ENCODE measurements around the gene CLECL1. TPM values are rescaled to one million over a fixed set of nuclear protein-coding genes. Genes with fewer than 3 reads are reported as not detected.
"Not testable (repeated sequence)": the region's sequence is repeated elsewhere in the genome, so short reads cannot be mapped to it uniquely, and the experiment has no call there.

CLECL1 gene
- polyA plus RNA-seq, 4 donors = 0.19 to 0.47 (median 0.38) TPM; not detected in 1

- no peak for DNase-seq (ENCODE audit: low read depth in 4 of 4, low spot score in 2 of 4)
These were observed 19.4 kb upstream of the CLECL1 start for GRCh38 chr12:9752145-9752933.

DNA sequence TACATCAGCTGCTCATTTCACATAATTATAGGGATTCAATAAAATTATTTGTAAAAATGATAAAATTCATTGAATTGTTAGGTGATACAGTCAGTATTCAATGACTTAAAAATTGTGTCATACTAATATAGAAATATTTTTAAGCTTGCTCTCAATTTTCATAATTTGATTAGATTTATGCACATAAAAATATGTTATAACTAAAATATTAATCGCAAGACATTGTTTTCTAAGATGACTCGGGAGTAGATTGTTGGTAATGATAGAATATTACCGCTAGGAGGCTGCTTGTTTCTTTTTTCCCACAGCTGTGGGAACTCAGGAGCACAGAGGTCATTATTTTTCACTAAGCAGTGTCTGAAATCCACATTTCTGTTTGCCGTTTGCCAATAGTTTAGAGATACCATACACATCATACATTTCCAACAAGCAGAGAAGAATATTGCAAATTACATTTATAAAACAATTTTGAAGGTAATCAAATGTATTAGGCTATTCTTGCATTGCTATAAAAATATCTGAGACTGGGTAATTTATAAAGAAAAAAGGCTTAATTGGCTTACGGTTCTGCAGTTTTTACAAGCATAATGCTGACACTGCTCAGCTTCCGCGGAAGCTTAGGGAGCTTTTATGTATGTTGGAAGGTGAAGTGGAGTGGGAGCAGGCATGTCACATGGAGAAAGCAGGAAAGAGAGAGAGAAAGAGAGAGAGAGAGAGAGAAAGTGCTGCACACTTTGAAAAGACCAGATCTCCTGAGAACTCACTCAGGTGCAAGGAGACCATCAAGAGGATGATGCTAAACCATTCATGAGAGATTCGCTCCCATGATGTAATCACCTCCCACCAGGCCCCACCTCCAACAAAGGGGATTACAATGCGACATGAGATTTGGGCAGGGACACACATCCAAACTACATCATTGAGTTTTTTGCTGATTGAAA is 18.6 kb upstream of the CLECL1 start:
- DNase-seq (ENCODE audit: low read depth in 4 of 4, low spot score in 2 of 4) = no peak

- DNase-seq (ENCODE audit: low read depth in 4 of 4, low spot score in 2 of 4) = peak in 1 of 4 donors; percentile 50
These were observed 17.6 kb upstream of the CLECL1 start for GRCh38 chr12:9750276-9751203.

DNA sequence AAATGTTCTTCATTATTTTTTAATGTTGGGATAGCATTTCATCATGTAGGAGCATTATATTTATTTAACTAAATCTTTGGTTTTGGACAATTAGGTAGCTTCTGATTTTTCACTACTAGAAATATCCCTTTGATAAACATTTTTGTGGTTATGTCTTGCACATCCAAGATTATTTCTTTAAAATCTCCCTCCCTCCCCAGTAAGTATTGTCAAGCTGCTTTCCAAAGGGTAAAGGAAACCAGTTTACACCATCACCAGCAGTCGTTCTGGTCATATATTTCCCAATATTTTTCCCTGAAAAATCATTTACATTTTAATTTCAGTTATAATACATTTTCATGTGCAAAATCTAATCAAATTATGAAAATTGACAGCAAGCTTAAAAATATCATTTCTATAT is 16.7 kb upstream of the CLECL1 start:
- DNase-seq (ENCODE audit: low read depth in 4 of 4, low spot score in 2 of 4) = no peak

DNA sequence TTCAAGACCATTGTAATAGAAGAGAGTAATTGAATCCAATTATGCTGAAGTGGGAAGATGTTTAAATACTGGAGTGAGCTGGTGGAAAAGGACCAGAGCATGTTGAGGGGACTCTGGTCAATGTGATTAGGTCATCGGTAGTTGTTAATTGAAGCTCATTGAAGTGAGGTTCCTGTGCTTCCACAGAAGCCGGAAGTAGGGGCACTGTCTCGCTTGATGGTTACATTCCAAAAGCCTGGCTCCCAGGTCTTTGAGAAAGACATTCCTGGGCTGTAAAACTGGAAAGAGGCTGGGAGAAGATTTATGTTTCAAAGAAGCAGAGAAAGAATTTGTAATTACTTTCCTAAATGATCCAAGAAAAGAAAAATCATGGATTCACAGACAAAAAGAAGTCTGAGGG is 12.3 kb upstream of the CLECL1 start:
- DNase-seq (ENCODE audit: low read depth in 4 of 4, low spot score in 2 of 4) = no peak

GRCh38 chr12:9742661-9743060 is 9.8 kb upstream of the CLECL1 start:
- DNase-seq (ENCODE audit: low read depth in 4 of 4, low spot score in 2 of 4) = no peak

DNA sequence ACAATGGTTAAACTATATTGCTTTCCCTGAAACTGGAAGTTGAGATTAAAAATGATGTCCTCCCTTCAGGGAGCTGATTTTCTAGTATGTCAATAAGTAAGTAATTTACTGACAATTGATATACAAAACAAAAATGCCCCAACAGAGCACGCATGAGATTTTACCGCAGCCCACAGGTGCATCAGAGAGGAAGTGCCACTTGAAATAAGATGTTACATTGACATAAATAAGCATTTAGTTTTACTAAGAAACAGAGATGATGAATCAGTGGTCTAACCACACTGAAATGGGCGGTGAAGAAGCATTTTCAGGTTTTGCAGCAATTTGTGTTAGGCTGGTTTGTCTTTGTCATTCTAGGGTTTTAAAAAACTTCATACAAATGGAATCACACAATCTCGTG is 8.8 kb upstream of the CLECL1 start:
- DNase-seq (ENCODE audit: low read depth in 4 of 4, low spot score in 2 of 4) = no peak

DNA sequence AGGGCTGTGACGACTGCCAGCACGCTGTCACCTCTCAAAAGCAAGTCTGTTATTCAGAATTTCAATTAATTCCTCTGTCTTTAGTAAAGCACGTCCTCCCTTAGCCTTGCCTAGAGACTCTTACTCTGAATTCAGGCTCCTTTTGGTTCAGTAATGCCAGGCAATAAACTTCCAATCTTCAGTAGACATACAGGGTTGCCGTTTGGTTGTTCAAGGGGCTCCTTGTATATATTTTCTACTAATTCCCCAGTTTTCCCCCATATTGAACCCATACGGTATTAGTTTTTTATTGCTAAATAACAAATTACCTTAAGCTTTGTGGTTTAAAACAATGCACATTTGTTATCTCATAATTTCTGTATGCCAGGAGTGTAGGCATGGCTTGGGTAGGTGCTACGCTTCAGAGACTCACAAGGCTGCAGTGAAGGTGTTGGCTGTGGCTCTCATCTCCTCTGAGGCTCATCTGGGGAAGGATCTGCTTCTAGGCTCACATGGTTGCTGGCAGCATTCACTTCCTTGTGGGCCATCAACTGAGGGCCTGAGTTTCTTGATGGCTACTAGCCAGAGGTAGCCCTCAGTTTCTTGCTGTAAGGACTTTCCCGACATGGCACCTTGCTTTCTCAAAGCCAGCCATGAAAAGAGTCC is 7.3 kb upstream of the CLECL1 start:
- DNase-seq (ENCODE audit: low read depth in 4 of 4, low spot score in 2 of 4) = no peak

DNA sequence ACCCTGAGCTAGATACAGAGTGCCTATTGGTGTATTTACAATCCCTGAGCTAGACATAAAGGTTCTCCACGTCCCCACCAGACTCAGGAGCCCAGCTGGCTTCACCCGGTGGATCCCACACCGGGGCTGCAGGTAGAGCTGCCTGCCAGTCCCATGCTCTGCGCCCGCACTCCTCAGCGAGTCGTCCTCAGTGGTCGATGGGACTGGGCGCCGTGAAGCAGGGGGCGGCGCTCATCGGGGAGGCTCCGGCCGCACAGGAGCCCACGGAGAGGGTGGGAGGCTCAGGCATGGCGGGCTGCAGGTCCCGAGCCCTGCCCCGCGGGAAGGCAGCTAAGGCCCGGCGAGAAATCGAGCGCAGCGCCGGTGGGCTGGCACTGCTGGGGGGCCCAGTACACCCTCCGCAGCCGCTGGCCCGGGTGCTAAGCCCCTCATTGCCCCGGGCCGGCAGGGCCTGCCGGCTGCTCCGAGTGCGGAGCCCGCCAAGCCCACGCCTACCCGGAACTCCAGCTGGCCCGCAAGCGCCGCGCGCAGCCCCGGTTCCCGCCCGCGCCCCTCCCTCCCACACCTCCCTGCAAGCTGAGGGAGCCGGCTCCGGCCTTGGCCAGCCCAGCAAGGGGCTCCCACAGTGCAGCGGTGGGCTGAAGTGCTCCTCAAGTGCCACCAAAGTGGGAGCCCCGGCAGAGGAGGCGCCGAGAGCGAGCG is 6.7 kb upstream of the CLECL1 start:
- not testable (repeated sequence) for DNase-seq (ENCODE audit: low read depth in 4 of 4, low spot score in 2 of 4)

DNA sequence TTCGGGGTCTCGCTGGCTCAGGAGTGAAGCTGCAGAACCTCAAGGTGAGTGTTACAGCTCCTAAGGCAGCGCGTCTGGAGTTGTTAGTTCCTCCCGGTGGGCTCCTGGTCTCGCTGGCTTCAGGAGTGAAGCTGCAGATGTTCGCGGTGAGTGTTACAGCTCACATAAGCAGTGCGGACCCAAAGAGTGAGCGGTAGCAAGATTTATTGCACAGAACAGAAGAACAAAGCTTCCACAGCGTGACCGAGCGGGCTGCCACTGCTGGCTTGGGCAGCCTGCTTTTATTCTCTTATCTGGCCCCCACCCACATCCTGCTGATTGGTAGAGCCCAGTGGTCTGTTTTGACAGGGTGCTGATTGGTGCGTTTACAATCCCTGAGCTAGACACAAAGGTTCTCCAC is 6.0 kb upstream of the CLECL1 start:
- not testable (repeated sequence) for DNase-seq (ENCODE audit: low read depth in 4 of 4, low spot score in 2 of 4)

DNA sequence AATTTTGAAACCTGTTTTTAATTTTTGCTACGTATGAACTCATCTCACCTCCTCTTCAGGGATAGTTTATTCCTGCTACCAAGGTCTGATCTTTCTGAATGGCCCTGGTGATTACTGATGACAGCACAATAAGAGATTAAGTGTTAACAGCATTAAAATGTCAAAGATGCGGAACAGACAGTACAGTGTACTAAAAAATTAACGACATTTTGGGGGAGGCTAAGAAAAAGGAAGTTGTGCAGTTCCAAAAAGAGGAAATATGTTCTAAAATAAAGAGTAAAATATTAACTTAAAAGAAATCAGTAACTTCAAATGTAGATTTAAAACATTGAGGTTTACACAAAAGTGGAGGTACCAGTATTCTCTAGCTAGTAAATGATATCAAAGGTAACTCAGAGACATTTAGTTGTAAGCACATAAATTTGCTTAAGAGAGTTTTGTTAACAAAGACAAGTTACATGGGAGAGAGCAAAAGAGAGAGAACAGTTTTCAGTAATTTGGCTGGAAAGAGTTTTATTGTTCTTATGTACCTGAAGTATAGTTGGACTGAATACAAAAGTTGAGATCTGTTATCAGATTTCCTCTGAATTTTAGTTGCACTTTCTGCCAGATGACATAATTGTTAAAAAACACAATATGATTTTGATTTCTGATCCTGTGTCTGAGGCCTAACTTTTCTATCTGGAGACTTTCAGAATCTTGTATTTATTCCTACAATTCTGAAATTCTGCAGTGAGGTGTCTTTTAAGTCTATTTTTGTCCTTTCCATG is 4.2 kb upstream of the CLECL1 start:
- DNase-seq (ENCODE audit: low read depth in 4 of 4, low spot score in 2 of 4) = no peak

GRCh38 chr12:9735601-9736000 is 2.7 kb upstream of the CLECL1 start:
- DNase-seq (ENCODE audit: low read depth in 4 of 4, low spot score in 2 of 4) = no peak

- DNase-seq (ENCODE audit: low read depth in 4 of 4, low spot score in 2 of 4) = no peak
These were observed 1.1 kb downstream of the CLECL1 start for GRCh38 chr12:9731797-9732196.

DNA sequence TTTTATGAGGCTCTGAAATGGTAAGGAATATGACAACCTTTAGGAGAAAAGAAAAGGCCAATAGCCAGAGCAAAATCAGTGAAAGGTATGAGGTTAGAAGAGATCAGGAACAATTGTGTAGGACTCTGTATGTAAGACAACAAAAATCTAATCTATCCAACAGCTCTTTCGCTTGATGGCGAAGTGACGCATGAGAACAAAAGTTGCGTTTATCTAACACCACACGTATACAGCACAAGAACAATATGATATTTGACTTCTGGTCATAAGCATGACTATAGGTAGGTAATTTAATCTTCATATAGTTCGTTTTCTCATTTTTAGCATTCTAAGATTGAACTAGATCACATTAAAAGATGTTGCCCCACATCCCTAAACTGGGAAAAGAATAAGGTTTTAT is 1.5 kb downstream of the CLECL1 start:
- no peak for DNase-seq (ENCODE audit: low read depth in 4 of 4, low spot score in 2 of 4)

GRCh38 chr12:9730591-9730990 is 2.3 kb downstream of the CLECL1 start:
- no peak for DNase-seq (ENCODE audit: low read depth in 4 of 4, low spot score in 2 of 4)

DNA sequence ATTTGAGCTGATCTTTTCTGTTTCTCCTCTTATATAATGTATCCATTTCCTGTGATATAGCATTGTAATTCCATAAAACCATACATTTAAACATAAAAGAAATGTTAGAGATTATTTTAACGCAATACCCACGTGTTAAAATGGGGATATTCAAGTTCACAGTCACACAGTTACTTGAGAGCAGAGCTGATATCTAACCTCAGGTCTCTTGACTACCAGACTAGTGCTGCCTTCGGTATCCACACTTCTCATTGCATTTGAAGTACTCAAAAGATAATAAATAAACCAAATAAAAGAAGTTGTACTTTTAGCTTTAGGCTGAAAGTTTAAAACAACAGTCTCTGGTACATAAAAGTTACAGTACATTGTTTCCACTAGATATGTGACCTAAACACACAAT is 2.9 kb downstream of the CLECL1 start:
- no peak for DNase-seq (ENCODE audit: low read depth in 4 of 4, low spot score in 2 of 4)

GRCh38 chr12:9729082-9729481 is 3.8 kb downstream of the CLECL1 start:
- DNase-seq (ENCODE audit: low read depth in 4 of 4, low spot score in 2 of 4) = no peak

- no peak for DNase-seq (ENCODE audit: low read depth in 4 of 4, low spot score in 2 of 4)
These were observed 5.1 kb downstream of the CLECL1 start for GRCh38 chr12:9727813-9728212.

Measured in left renal cortex interstitium (tissue), 4 donors.